Trophoblast cell (in vitro differentiated cells and primary cell): ENCODE measurements around the gene CHST6.

Experiments used
- DNase-seq, 2 donors: peaks; one replicate each; pipeline ENCODE4 v3.0.0-alpha.2; 2016
- H2AFZ ChIP-seq: 2 replicates; pipeline ENCODE4 v1.6.1; 2013; ENCODE audit warnings: low read length, moderate library complexity, mild to moderate bottlenecking; ENCODE audit not compliant: insufficient read depth, poor library complexity
- H2AK5ac ChIP-seq: 2 replicates; pipeline ENCODE4 v1.6.1; 2013; ENCODE audit warnings: mild to moderate bottlenecking, low read length
- H2BK120ac ChIP-seq: 2 replicates; pipeline ENCODE4 v1.6.1; 2013; ENCODE audit warnings: low read length, mild to moderate bottlenecking, moderate library complexity; ENCODE audit not compliant: insufficient read depth, poor library complexity
- H2BK12ac ChIP-seq: 2 replicates; pipeline ENCODE4 v1.6.1; 2013; ENCODE audit warnings: mild to moderate bottlenecking, low read length, moderate library complexity
- H2BK5ac ChIP-seq: 2 replicates; pipeline ENCODE4 v1.6.1; 2013; ENCODE audit warnings: low read length, low read depth, moderate library complexity, mild to moderate bottlenecking; ENCODE audit not compliant: poor library complexity
- H3K14ac ChIP-seq: 2 replicates; pipeline ENCODE4 v1.6.1; 2013; ENCODE audit warnings: mild to moderate bottlenecking, low read length
- H3K18ac ChIP-seq: 2 replicates; pipeline ENCODE4 v1.6.1; 2013; ENCODE audit warnings: mild to moderate bottlenecking, low read length
- H3K23ac ChIP-seq: 2 replicates; pipeline ENCODE4 v1.6.1; 2013; ENCODE audit warnings: low read length
- H3K27ac ChIP-seq: 2 replicates; pipeline ENCODE4 v1.5.1; 2013; ENCODE audit warnings: low read depth, mild to moderate bottlenecking, inconsistent platforms, low read length, moderate library complexity
- H3K27me3 ChIP-seq: 2 replicates; pipeline ENCODE4 v1.6.1; 2013; ENCODE audit warnings: inconsistent platforms, mild to moderate bottlenecking, low read length, moderate library complexity; ENCODE audit not compliant: insufficient read depth
- H3K36me3 ChIP-seq, 2 experiments: 1 replicate in 1 of 2; 2 replicates in 1 of 2; pipeline ENCODE4 v1.6.1; 2013; ENCODE audit warnings: low read length in 2 of 2, mild to moderate bottlenecking in 2 of 2, moderate library complexity in 1 of 2; ENCODE audit not compliant: insufficient read depth in 2 of 2, control insufficient read depth in 1 of 2
- H3K4ac ChIP-seq: 2 replicates; pipeline ENCODE4 v1.6.1; 2013; ENCODE audit warnings: low read depth, mild to moderate bottlenecking, low read length, moderate library complexity
- H3K4me1 ChIP-seq, 2 experiments: 1 replicate in 1 of 2; 2 replicates in 1 of 2; pipeline ENCODE4 v1.6.1; 2013; ENCODE audit warnings: low read length in 2 of 2, mild to moderate bottlenecking in 2 of 2, moderate library complexity in 1 of 2; ENCODE audit not compliant: insufficient read depth in 2 of 2, control insufficient read depth in 1 of 2
- H3K4me2 ChIP-seq: 2 replicates; pipeline ENCODE4 v1.6.1; 2013; ENCODE audit warnings: inconsistent platforms, mild to moderate bottlenecking, low read length, moderate library complexity
- H3K4me3 ChIP-seq: 2 replicates; pipeline ENCODE4 v1.5.1; 2013; ENCODE audit warnings: mild to moderate bottlenecking, low read depth, low read length, inconsistent platforms
- H3K79me1 ChIP-seq: one replicate; pipeline ENCODE4 v1.6.1; 2013; ENCODE audit warnings: low read length
- H3K79me2 ChIP-seq: 2 replicates; pipeline ENCODE4 v1.6.1; 2013; ENCODE audit warnings: low read length, mild to moderate bottlenecking; ENCODE audit not compliant: control insufficient read depth, insufficient read depth, poor library complexity
- H3K9ac ChIP-seq: 2 replicates; pipeline ENCODE4 v1.6.1; 2013; ENCODE audit warnings: mild to moderate bottlenecking, low read length
- H3K9me3 ChIP-seq: 2 replicates; pipeline ENCODE4 v1.6.1; 2013; ENCODE audit warnings: low read depth, mild to moderate bottlenecking, control low read depth, inconsistent platforms, low read length; ENCODE audit not compliant: insufficient read depth
- H4K12ac ChIP-seq: 2 replicates; pipeline ENCODE4 v1.6.1; 2013; ENCODE audit warnings: low read depth, mild to moderate bottlenecking, low read length, moderate library complexity
- H4K8ac ChIP-seq: 2 replicates; pipeline ENCODE4 v1.6.1; 2013; ENCODE audit warnings: low read depth, mild to moderate bottlenecking, low read length, moderate library complexity
- H4K91ac ChIP-seq: one replicate; pipeline ENCODE4 v1.6.1; 2013; ENCODE audit warnings: low read depth, mild to moderate bottlenecking, low read length, moderate library complexity
- WGBS: extraction: QIAGEN DNeasy Blood & Tissue Kit; methylation state at CpG from one replicate; pipeline ENCODE4 v1.1.7; 2013; ENCODE audit warnings: missing lambda C conversion rate; ENCODE audit not compliant: insufficient read length, insufficient coverage; ENCODE audit errors: extremely low coverage; 5-methylcytosine and 5-hydroxymethylcytosine counted together

CHST6 gene

DNA sequence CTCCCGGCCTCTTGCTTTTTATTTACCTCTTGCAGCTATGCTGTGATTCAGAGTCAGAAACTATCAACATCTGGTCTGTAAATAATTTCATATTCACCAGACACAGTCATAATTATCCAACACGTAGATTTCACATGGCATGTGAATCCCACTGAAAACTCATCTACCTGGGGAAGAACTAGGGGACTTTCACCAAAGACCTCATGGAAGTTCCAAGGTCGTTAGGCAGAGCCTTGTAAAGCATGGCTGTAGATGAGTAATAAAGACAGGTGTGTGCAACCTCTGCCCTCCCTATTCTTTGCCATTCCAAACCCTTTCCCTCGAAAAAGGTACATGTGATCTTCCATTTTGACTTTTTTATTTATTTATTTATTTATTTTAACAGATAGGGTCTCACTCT lies 42.5 kb upstream of the CHST6 start:
- no peak overlapping the region for H3K4me3 ChIP-seq
- no peak overlapping the region for H4K12ac ChIP-seq
- H3K4me2 ChIP-seq, result no peak overlapping the region
- no CpG with 5 or more reads among the region's 4 CpGs for whole genome bisulfite sequencing
- no peak overlapping the region for H2BK5ac ChIP-seq
- DNase-seq, result no peak
- no peak overlapping the region for H2BK12ac ChIP-seq
- no peak overlapping the region for H4K91ac ChIP-seq
- H3K27me3 ChIP-seq, result no peaks in the 10 kb centered on the region
- no peaks in the 10 kb centered on the region for H3K9me3 ChIP-seq
- H2AK5ac ChIP-seq, result no peak overlapping the region
- no peaks in the 10 kb centered on the region for H3K4me1 ChIP-seq
- H3K23ac ChIP-seq, result no peak overlapping the region
- no peak overlapping the region for H3K9ac ChIP-seq
- H3K18ac ChIP-seq, result no peak overlapping the region
- H3K79me2 ChIP-seq, result no peaks in the 10 kb centered on the region
- no peak overlapping the region for H3K4ac ChIP-seq
- H3K14ac ChIP-seq, result no peak overlapping the region
- H2AFZ ChIP-seq, result no peak overlapping the region
- H3K27ac ChIP-seq, result no peak overlapping the region
- no peaks in the 10 kb centered on the region for H3K36me3 ChIP-seq
- H2BK120ac ChIP-seq, result no peak overlapping the region
- H4K8ac ChIP-seq, result no peak overlapping the region
- H3K79me1 ChIP-seq, result no peaks in the 10 kb centered on the region

DNA sequence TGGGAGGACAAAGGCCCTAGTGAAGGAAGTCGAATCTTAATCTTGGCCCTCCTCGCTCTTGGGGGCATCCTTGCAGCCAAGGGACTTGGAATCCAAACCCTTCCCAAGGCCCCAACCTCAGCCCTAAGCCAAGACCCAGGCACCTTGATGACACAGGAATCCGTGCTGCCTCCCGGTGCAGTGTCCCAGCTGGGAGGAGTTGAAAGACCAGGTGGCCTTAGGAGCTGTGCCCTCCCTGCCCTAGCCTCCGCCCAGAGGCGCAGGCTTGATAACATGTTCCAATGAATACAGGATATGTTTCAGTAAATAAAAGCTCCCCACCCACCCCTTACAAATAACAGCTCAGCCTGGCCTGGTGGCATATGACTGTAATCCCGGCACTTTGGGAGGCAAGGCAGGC lies 40.7 kb upstream of the CHST6 start, which contains the start of gene CHST5:
Gene CHST5 (minus strand): TSS at position 208 of the 400 bp plus-strand sequence. CDS start 5,724 bp downstream, outside the sequence.
- no peak within 1 kb of the TSS for H2AK5ac ChIP-seq
- H2BK120ac ChIP-seq, result no peak within 1 kb of the TSS
- H2BK5ac ChIP-seq, result no peak within 1 kb of the TSS
- H3K9me3 ChIP-seq, result no peaks in the 10 kb centered on the region
- H3K14ac ChIP-seq, result no peak within 1 kb of the TSS
- no peak within 1 kb of the TSS for H3K9ac ChIP-seq
- H4K91ac ChIP-seq, result no peak within 1 kb of the TSS
- WGBS, result no CpG with 5 or more reads among the region's 7 CpGs
- H2BK12ac ChIP-seq, result no peak within 1 kb of the TSS
- no peaks in the 10 kb centered on the region for H3K79me1 ChIP-seq
- no peaks in the 10 kb centered on the region for H3K79me2 ChIP-seq
- H3K18ac ChIP-seq, result no peak within 1 kb of the TSS
- no peak within 1 kb of the TSS for H4K12ac ChIP-seq
- H3K27me3 ChIP-seq, result no peaks in the 10 kb centered on the region
- DNase-seq, result no peak
- H3K27ac ChIP-seq, result no peak within 1 kb of the TSS
- no peak within 1 kb of the TSS for H3K4me3 ChIP-seq
- no peak within 1 kb of the TSS for H3K23ac ChIP-seq
- no peak within 1 kb of the TSS for H2AFZ ChIP-seq
- H3K4ac ChIP-seq, result no peak within 1 kb of the TSS
- no peaks in the 10 kb centered on the region for H3K4me1 ChIP-seq
- no peaks in the 10 kb centered on the region for H3K36me3 ChIP-seq
- no peak within 1 kb of the TSS for H4K8ac ChIP-seq
- H3K4me2 ChIP-seq, result no peak within 1 kb of the TSS

DNA sequence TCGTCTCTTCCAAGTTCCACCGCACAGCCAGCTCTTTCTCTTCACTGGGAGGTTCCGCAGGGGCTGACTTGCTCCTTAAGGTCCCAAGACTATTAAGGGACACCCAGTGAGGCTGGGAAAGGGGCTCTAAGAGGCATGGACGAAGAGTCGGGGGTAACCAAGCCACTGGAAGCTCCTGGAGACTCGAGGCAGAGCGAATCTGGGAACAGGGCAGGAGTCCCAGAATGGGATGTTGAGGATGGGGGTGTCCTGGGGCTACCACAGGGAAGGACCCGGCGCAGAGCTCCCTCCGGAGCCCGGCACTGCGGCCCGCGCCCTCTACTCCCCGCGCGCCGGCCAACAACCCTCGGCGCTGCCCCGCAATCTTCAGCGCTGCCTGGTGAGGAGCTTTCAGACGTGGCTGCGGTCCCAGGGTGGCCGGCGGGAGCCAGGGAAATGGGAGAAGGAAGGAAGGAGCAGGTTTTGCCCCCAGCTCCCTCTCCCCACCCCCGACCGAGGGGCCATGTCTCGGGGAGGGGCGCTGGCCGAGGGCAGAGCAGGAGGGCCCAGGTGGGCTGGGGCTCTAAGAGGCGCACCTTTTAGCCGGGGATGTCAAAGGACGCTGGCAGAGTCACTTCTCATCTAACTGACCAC lies 40.1 kb upstream of the CHST6 start:
- Histone ChIP-seq H3K79me1 (no peaks in the 10 kb centered on the region), H3K9me3 (no peaks in the 10 kb centered on the region), H3K79me2 (no peaks in the 10 kb centered on the region), H4K8ac (no peak overlapping the region), H3K4me1 (no peaks in the 10 kb centered on the region), H4K91ac (no peak overlapping the region), H3K4ac (no peak overlapping the region), H4K12ac (no peak overlapping the region), H3K23ac (no peak overlapping the region), H3K27ac (no peak overlapping the region), H2BK5ac (no peak overlapping the region), H2BK120ac (no peak overlapping the region), H2BK12ac (no peak overlapping the region), H3K9ac (no peak overlapping the region), H3K18ac (no peak overlapping the region), H2AFZ (no peak overlapping the region), H3K36me3 (no peaks in the 10 kb centered on the region), H3K14ac (no peak overlapping the region), H2AK5ac (no peak overlapping the region), H3K4me2 (no peak overlapping the region), H3K4me3 (no peak overlapping the region), H3K27me3 (no peaks in the 10 kb centered on the region)
- DNase-seq, result no peak
- WGBS, result no CpG with 5 or more reads among the region's 34 CpGs

DNA sequence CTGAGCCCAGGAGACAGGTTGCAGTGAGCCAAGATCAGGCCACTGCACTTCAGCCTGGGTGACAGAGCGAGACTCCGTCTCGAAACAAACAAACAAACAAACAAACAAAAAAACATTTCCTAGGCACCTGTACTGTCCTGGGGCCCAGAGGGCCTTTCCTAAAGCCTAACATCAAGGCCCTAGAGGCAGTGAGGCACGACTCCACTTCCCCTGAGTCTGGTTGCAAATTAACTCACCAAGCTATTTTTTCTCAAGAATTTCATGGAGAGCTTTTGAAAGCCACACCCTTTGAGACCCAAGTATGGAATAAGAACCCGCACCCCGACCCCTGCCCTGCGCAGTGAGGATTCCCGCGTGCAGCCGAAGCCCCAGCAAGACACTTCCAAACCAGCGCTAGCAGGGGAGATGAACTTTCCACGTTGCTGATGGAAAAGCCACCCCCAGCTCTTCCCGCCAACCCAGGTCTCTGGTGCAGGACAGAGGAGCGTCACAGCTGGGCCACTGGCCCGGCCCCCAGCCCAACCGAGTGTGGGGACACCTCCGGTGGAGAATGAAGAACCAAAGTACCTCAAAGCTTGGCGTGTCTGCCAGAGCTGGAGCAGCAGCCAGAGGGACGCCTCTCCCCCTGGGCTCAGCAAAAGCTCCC lies 39.4 kb upstream of the CHST6 start:
- H3K4me2 ChIP-seq, result no peak overlapping the region
- H3K4me3 ChIP-seq, result no peak overlapping the region
- no peak overlapping the region for H3K9ac ChIP-seq
- no peak overlapping the region for H2BK120ac ChIP-seq
- H3K79me1 ChIP-seq, result no peaks in the 10 kb centered on the region
- no peak overlapping the region for H2BK12ac ChIP-seq
- no peak overlapping the region for H3K23ac ChIP-seq
- H2BK5ac ChIP-seq, result no peak overlapping the region
- WGBS, result no CpG with 5 or more reads among the region's 19 CpGs
- no peak overlapping the region for H4K91ac ChIP-seq
- no peak overlapping the region for H2AFZ ChIP-seq
- no peak overlapping the region for H4K12ac ChIP-seq
- H3K9me3 ChIP-seq, result no peaks in the 10 kb centered on the region
- no peaks in the 10 kb centered on the region for H3K27me3 ChIP-seq
- no peak overlapping the region for H3K18ac ChIP-seq
- no peak overlapping the region for H3K14ac ChIP-seq
- H3K36me3 ChIP-seq, result no peaks in the 10 kb centered on the region
- H3K4me1 ChIP-seq, result no peaks in the 10 kb centered on the region
- no peak overlapping the region for H3K4ac ChIP-seq
- no peak for DNase-seq
- H2AK5ac ChIP-seq, result no peak overlapping the region
- H3K79me2 ChIP-seq, result no peaks in the 10 kb centered on the region
- no peak overlapping the region for H4K8ac ChIP-seq
- no peak overlapping the region for H3K27ac ChIP-seq
